Effector memory CD8-positive, alpha-beta T cell (primary cell): ENCODE measurements around the gene AK2.
"Not testable (repeated sequence)": the region's sequence is repeated elsewhere in the genome, so short reads cannot be mapped to it uniquely, and the experiment has no call there.

Source experiments
- ATAC-seq: fragments of 150-1000 bp; cut with Tn5 transposase; replicated peaks from 2 replicates; pipeline ENCODE4 v1.10.0; 2021; ENCODE audit warnings: mild to moderate bottlenecking, moderate library complexity
- DNase-seq, 3 experiments: peaks; one replicate each; pipeline ENCODE4 v3.0.0; 2021
- H3K27ac Mint-ChIP-seq, 2 donors: one replicate each; pipeline ENCODE4 v1.8.0; 2022; ENCODE audit warnings: mild to moderate bottlenecking in 2 of 2, mixed read lengths in 2 of 2, moderate library complexity in 2 of 2
- H3K27me3 Mint-ChIP-seq, 2 donors: one replicate each; pipeline ENCODE4 v1.8.0; 2022; ENCODE audit warnings: mixed read lengths in 2 of 2
- H3K36me3 Mint-ChIP-seq: one replicate; pipeline ENCODE4 v1.8.0; 2022; ENCODE audit warnings: mild to moderate bottlenecking, moderate library complexity, mixed read lengths; ENCODE audit not compliant: insufficient read depth
- H3K4me1 Mint-ChIP-seq, 2 donors: one replicate each; pipeline ENCODE4 v1.8.0; 2022; ENCODE audit warnings: low read depth in 2 of 2, mixed read lengths in 2 of 2
- H3K4me3 Mint-ChIP-seq, 2 donors: one replicate each; pipeline ENCODE4 v1.8.0; 2022; ENCODE audit warnings: mild to moderate bottlenecking in 2 of 2, mixed read lengths in 2 of 2, moderate library complexity in 2 of 2
- H3K9me3 Mint-ChIP-seq, 2 donors: one replicate each; pipeline ENCODE4 v1.8.0; 2022; ENCODE audit warnings: mixed read lengths in 2 of 2
- total RNA-seq, 9 experiments: gene quantifications; one replicate each; lab custom pipeline; 2026; lab: John Stamatoyannopoulos, UW

Gene AK2
- total RNA-seq = 73.3 to 334 (median 111) reads per million in 9 experiments

DNA sequence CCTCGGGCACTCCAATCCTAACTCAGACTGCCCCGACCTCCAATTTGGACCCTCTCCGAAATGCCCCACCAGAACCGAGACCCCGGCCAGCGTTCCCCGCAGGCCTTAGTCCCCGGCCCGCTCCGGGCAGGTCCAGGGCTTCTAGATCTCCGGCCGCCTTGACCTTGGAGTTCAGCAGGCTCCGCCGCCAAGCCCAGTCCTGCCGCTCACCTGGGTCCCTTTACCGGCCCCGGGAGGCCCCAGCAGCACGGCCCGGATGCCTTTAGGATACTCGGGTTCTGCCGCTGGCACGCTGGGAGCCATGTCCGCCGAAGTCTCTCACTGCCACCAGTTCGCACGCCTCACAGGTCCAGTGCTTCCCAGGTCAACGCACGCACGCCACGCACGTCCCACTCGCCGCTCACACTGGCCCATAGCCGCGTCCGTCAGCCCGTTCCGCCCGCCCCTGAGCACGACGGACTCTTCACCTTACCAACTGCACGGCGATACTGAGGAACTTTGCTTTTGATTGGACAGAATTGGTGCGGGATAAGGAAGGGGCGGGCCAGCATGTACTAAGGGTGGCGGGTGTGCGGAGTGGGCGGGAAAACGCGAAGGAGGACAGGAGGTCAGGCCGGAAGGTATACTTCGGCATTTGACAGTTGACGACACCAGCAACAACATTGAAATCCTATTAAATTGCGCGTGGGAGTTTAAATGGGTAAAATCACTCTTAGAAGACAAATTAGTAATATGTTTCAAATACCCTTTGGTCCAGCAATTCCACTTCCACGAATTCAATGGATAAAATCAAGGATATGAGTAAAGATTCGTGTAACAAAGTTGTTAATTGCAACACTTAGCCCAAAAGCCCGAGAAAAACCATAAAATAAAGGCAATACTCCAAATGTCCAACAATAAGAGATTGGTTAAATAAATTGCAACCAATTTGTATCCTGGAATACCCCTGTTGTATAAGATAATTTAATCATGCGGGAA is at the start of gene AK2:
AK2 (minus strand) TSS at position 358 of the 978 bp plus-strand sequence; CDS start at position 303, 55 bp downstream.
- ATAC-seq (peak; percentile 98), DNase-seq (peak; percentile 79 to 80 (median 80))

DNA sequence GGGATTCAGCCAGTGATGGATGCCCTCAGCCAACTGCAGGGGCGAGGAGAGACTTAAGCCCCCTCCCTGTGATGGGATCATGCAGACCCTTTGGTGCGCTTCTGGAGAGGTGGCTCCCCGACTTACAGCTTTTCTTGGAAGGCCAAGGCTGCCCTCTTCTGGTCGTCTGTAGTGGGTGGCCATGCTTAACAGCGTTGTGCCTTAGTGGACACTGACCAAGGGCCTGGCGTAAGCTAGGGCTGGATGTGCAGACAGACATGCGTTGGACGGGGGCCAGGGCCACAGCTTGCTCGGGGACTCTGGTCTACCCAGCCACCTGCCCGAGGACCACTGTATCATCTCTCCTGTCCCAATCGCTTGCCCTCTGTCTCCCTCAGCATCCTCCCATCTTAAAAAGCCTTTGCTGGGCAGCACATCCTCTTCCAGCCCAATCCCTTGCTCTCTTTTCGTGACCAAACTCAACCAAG is 49.7 kb upstream of the AK2 start:
- peaks cover 32 to 39% of the 10 kb centered on the region in 2 donors for H3K4me1 Mint-ChIP-seq
- peak; percentile 29 for ATAC-seq
- peak overlapping the region; percentile 3 to 45 for H3K27ac Mint-ChIP-seq
- no peak overlapping the region for H3K4me3 Mint-ChIP-seq
- H3K9me3 Mint-ChIP-seq = no peaks in the 10 kb centered on the region
- no peaks in the 10 kb centered on the region for H3K27me3 Mint-ChIP-seq
- H3K36me3 Mint-ChIP-seq = peaks cover 10% of the 10 kb centered on the region
- peak in 1 of 3 experiments; percentile 23 for DNase-seq

More for the DNA sequence above, at the start of gene AK2:
- Mint-ChIP-seq H3K27me3 (no peaks in the 10 kb centered on the region), H3K27ac (peak within 1 kb of the TSS; percentile 96 to 98), H3K4me1 (peaks cover 25 to 46% of the 10 kb centered on the region in 2 donors), H3K9me3 (no peaks in the 10 kb centered on the region), H3K4me3 (peak within 1 kb of the TSS; percentile 95), H3K36me3 (peaks cover 5% of the 10 kb centered on the region)

DNA sequence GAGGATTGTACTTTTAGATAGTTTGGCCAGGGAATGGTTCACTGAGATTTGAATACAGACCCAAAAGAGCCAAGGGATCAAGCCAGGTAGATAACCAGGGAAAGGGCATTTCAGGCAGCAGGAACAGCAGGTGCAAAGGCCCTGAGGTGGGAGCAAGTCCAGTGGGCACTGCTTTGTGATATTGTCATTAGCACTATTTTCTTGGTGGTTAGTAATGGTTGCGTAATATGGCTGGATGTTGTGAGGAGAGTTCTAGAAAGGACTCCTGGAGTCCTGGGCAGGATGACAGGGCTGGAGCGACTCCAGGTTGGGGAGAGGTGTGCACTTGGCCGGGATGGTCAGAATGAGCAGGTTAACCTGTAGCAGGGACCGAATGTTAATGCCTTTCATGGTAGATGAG is 48.6 kb upstream of the AK2 start:
- Mint-ChIP-seq H3K27me3 (no peaks in the 10 kb centered on the region), H3K27ac (no peak overlapping the region), H3K4me3 (no peak overlapping the region), H3K36me3 (peaks cover 21% of the 10 kb centered on the region), H3K4me1 (peaks cover 37 to 42% of the 10 kb centered on the region in 2 donors), H3K9me3 (no peaks in the 10 kb centered on the region)
- DNase-seq = no peak
- no peak for ATAC-seq

DNA sequence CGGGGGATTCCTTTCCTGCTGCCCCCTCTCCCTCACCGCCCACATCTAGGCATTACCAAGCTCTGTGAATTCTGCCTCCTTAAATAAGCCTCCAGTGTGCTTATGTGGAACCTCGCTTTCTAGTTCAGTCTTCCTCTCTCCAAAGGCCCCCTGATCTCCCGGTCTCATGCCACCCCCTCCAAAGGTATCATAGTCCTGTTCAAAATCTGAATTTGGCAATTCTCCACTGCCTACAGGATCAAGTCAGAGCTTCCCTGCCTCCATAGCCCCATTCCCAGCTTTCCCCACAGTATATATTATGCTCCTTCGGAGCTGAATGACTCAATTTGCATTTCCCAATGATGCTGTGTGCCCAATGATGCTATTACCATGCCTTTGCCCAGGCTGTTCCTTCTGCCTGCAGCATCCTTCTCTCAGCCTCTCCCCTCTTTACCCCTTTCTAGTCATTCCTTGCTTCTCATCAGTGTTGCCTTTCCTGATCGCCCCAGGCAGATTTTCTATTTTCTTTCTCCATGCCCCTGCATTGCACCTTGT is 46.0 kb upstream of the AK2 start:
- peaks cover 28 to 34% of the 10 kb centered on the region in 2 donors for H3K4me1 Mint-ChIP-seq
- peaks cover 23% of the 10 kb centered on the region for H3K36me3 Mint-ChIP-seq
- H3K27ac Mint-ChIP-seq = peak overlapping the region in 1 of 2 donors; percentile 93
- DNase-seq (no peak), ATAC-seq (no peak)
- H3K27me3 Mint-ChIP-seq = no peaks in the 10 kb centered on the region
- H3K9me3 Mint-ChIP-seq = no peaks in the 10 kb centered on the region
- peak overlapping the region; percentile 77 to 85 for H3K4me3 Mint-ChIP-seq

DNA sequence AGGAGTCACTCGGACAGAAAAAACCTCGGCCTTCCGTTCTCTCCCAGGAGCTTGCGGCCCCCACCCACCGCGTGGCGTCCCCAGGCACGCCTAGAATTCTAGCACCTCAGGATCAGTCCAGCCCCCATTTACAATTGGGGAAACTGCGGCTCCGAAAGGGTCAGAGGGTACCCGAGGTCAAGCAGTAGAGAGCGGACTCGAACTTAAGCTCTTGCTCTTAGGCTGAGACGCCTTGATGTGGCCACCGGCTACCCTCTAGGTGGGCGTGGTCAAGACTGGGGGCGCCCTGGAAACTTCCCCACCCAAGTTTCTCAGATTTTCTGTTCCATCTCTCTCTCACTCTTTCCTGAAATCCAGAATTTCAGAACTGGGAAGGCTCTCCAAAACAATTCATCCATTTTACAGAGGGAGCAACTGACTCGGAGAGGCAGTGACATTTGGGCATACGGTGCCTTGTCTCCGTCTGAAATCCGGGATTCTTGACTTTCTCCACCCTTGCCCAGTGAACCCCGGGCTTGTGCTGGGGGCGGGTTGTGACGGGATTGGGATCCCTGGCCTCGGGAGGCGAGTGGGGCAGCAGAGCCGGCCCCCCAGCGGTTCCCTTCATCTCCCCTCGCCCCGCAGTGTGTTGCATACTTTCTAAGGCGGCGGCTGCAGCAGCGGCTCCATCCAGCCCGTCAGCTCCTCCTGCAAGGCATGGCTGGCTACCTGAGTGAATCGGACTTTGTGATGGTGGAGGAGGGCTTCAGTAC is 45.0 kb upstream of the AK2 start:
- Mint-ChIP-seq H3K4me3 (peak overlapping the region; percentile 77 to 85), H3K27ac (peak overlapping the region; percentile 87 to 93), H3K4me1 (peaks cover 28 to 32% of the 10 kb centered on the region in 2 donors), H3K9me3 (no peaks in the 10 kb centered on the region), H3K36me3 (peaks cover 23% of the 10 kb centered on the region), H3K27me3 (no peaks in the 10 kb centered on the region)
- DNase-seq = no peak
- ATAC-seq = no peak

DNA sequence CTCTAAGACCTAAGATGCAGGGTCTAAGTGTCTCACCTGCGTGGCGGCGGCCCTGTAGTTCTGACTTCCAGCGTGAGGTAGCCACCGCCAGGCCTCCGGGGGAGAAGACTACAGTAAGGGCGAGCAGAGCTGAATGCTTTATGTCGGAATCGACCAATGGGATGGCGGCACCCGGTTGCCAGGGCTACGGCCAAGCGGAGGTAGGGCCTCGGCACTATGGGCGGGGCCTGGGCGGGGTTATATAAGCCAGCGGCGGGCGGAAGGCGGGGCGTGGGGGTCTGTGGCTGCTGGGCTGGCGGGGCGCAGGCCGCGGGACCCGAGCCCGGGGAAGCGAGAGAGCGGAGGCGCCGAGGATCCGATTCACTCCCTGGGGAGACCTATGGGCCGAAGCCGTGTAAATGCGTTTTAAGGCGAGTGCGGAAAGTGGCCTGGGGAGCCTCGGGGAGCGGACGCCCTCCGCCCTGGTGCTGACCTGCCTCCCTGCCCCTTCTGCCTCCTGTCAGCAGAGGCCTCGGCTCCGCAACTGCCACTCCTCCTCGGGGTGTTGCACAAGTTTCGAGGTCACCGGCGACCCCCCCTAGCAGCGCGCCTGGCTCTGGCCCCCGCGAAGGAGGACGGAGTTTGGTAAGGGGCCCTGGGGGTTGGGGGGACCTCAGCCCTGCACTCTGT is 44.3 kb upstream of the AK2 start, which contains the start of gene AZIN2:
AZIN2 (plus strand) TSS at position 269 of the 669 bp plus-strand sequence. CDS start 1,097 bp downstream, outside the sequence.
- DNase-seq = peak; percentile 97 to 99 (median 98)
- H3K4me3 Mint-ChIP-seq = peak within 1 kb of the TSS; percentile 77 to 85
- H3K36me3 Mint-ChIP-seq = peaks cover 23% of the 10 kb centered on the region
- H3K27ac Mint-ChIP-seq = peak within 1 kb of the TSS; percentile 87 to 93
- H3K9me3 Mint-ChIP-seq = no peaks in the 10 kb centered on the region
- ATAC-seq = peak; percentile 99
- H3K4me1 Mint-ChIP-seq = peaks cover 28 to 30% of the 10 kb centered on the region in 2 donors
- no peaks in the 10 kb centered on the region for H3K27me3 Mint-ChIP-seq

DNA sequence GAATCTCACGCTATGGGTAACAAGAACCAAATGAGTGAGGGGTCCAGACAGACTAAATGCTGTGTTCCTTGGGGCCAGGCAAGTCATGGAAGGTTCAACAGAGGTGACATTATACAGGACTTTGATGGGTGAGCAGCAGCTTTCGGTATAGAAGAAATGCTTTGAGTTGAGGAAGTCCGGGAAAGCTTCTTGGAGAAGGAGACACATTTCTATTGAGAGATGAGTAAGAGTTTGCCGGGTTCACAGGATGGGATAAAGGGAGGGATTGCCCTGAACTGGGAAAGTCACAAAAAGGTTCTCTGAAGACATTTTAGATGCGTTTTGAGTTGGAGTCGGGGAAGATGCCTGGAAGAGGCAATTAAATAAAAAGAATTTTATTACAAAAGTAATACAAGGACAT is 43.7 kb upstream of the AK2 start:
- ATAC-seq (no peak), DNase-seq (no peak)
- Mint-ChIP-seq H3K4me1 (peaks cover 27 to 30% of the 10 kb centered on the region in 2 donors), H3K36me3 (peaks cover 23% of the 10 kb centered on the region), H3K4me3 (peak overlapping the region; percentile 77 to 85), H3K27me3 (no peaks in the 10 kb centered on the region), H3K27ac (peak overlapping the region; percentile 87 to 93), H3K9me3 (no peaks in the 10 kb centered on the region)

DNA sequence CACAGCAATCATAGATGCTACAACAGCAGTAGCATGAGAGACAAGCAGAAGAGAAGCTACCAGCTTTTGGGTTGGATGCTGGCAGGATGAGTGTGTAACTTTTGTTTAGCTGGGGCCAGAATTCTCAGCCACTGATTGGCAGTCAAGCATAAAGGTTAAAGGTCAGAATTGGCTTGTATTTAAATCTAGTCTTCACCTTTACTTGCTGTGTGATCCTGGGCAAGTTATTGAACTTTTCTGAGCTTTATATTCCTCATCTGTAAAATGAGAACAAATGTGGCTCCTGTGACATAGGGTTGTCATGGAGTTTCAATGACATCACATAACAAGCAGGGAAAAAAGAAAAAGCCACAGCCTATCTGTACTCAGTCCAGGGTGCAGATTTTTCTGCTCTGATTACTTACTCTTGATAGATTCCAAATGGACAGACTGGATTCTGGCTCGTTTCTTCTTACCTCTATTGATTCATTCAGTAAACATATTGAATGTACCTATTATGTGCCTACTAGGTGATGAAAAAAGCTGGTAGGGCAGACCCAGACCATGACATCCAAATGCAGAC is 41.4 kb upstream of the AK2 start:
- ATAC-seq = no peak
- Mint-ChIP-seq H3K36me3 (peaks cover 23% of the 10 kb centered on the region), H3K27ac (no peak overlapping the region), H3K4me1 (peaks cover 22 to 26% of the 10 kb centered on the region in 2 donors), H3K9me3 (no peaks in the 10 kb centered on the region), H3K27me3 (no peaks in the 10 kb centered on the region), H3K4me3 (no peak overlapping the region)
- DNase-seq = no peak

DNA sequence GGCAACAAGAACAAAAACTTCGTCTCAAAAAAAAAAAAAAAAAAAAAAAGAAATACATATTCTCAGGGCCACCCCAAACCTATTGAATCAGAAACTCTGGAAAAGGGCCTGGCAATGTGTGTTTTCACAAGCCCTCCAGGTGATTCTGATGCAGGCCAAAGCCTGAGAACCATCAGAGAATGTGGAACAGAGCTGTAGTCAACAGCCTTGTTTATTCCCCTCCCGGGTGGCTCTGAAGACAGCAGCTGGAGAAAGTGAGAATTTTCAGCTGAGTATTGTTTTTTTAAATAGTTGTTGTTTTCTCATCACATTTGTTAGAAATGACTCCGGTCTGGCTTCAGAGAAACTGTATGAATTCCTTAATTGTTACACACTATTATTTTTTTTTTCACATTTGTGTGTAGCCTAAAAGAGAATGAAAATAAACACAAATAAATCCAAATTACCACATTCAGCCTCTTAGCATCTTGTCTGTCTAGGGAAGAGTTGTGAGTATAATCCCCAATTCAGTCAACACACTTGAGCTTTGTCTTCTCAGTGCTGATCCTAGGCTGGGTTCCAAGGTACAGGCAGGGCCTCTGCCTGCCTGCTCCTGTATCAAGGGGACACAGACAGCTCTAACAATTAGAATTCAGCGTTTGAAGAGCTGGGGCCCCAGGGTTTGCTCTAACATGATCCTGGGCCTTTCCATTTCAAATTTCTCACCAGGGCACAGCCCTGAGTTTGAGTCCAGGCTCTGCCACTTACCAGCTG is 37.7 kb upstream of the AK2 start:
- DNase-seq = no peak
- no peaks in the 10 kb centered on the region for H3K27me3 Mint-ChIP-seq
- peaks cover 0 to 1% of the 10 kb centered on the region in 2 donors for H3K9me3 Mint-ChIP-seq
- no peaks in the 10 kb centered on the region for H3K4me1 Mint-ChIP-seq
- H3K27ac Mint-ChIP-seq = peak overlapping the region in 1 of 2 donors; percentile 49
- H3K36me3 Mint-ChIP-seq = no peaks in the 10 kb centered on the region
- H3K4me3 Mint-ChIP-seq = no peak overlapping the region
- ATAC-seq = no peak

DNA sequence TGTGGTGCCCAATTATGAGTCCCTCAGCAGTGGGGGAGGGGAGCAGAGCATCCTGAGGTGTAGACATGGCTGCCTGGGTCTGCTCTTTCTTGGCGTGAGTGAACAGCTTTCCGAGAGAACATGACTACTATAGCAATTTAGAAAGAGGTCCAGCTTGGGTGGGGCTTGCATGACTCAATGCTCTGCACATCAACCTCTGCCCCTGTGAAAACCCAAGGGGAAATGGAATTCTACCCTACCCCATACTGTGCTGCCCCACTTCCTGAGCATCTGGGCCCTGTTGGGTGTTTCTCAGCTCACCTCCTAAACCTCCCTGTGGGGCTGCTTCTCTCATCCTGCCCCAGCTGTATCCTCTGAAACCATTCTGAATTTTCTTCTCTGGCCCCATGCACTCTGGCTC is 36.0 kb upstream of the AK2 start:
- Mint-ChIP-seq H3K27me3 (peaks cover 2 to 7% of the 10 kb centered on the region in 2 donors), H3K36me3 (no peaks in the 10 kb centered on the region), H3K4me3 (no peak overlapping the region), H3K27ac (no peak overlapping the region), H3K4me1 (no peaks in the 10 kb centered on the region), H3K9me3 (peaks cover 0 to 1% of the 10 kb centered on the region in 2 donors)
- ATAC-seq (no peak), DNase-seq (no peak)

DNA sequence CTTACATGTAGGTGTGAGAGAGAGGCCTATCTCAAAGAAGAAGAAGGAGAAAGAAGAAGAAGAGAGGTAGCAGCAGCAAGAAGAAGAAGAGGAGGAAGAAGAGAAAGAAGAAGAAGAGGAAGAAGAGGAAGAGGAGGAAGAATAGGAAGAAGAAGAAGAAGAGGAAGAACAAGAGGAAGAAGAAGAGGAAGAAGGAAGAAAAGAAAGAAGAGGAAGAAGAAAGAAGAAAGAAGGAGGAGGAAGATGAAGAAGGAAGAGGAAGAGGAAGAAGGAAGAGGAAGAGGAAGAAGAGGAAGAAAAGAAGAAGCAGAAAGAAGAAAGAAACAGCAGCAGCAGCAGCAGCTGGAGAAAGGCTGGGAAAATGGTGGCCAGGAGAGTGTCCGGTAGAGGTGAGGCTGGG is 33.9 kb upstream of the AK2 start:
- Mint-ChIP-seq H3K4me1 (no peaks in the 10 kb centered on the region), H3K4me3 (no peak overlapping the region), H3K9me3 (peaks cover 0 to 1% of the 10 kb centered on the region in 2 donors), H3K36me3 (no peaks in the 10 kb centered on the region), H3K27me3 (peaks cover 10 to 14% of the 10 kb centered on the region in 2 donors), H3K27ac (no peak overlapping the region)
- DNase-seq = no peak
- ATAC-seq = no peak

DNA sequence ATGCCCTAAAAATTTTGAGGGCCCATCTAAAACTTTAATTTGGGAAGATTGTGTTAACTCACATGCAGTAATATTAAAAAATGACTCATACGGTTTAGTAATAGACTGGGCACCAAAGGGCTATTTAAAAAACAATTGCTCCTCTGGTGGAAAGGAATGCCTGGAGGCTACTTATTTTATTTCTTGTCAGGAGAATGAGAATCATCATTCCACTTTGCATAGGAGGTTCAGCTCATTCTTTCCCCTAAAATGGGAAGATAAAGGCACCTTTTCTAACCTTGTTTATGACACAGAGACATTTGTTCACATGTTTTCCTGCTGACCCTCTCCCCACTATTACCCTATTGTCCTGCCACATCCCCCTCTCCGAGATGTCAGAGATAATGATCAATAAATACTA is 31.4 kb upstream of the AK2 start:
- not testable (repeated sequence) for H3K4me1 Mint-ChIP-seq, H3K27ac Mint-ChIP-seq, H3K4me3 Mint-ChIP-seq, ATAC-seq, DNase-seq, H3K36me3 Mint-ChIP-seq
- Mint-ChIP-seq H3K27me3 (peaks cover 10 to 14% of the 10 kb centered on the region in 2 donors), H3K9me3 (peaks cover 7 to 12% of the 10 kb centered on the region in 2 donors)
